Nephron (organoid): ENCODE data around the gene SIRT5.

Experiments
- H3K27ac Mint-ChIP-seq, 3 experiments: 2 replicates each; pipeline ENCODE4 v1.8.0; 2020; ENCODE audit warnings: mixed read lengths in 3 of 3, mild to moderate bottlenecking in 2 of 3, moderate library complexity in 1 of 3
- H3K27me3 Mint-ChIP-seq: 2 replicates; pipeline ENCODE4 v1.8.0; 2021; ENCODE audit warnings: low read depth, mild to moderate bottlenecking, moderate library complexity, mixed read lengths
- H3K36me3 Mint-ChIP-seq: 2 replicates; pipeline ENCODE4 v1.8.0; 2020; ENCODE audit warnings: low read depth, mixed read lengths
- H3K4me1 Mint-ChIP-seq: 2 replicates; pipeline ENCODE4 v1.8.0; 2020; ENCODE audit warnings: mixed read lengths
- H3K4me3 Mint-ChIP-seq, 3 experiments: 2 replicates each; pipeline ENCODE4 v1.8.0; 2020; ENCODE audit warnings: mild to moderate bottlenecking in 3 of 3, mixed read lengths in 3 of 3, moderate library complexity in 2 of 3
- H3K9me3 Mint-ChIP-seq: 2 replicates; pipeline ENCODE4 v1.8.0; 2020; ENCODE audit warnings: mixed read lengths
- TF ChIP-seq, protein P1 (sequence below), 3 experiments: fragments of 200-600 bp; sonication (generic); IDR thresholded peaks; one replicate each; pipeline ENCODE4 v1.5.0; 2021; ENCODE audit warnings: antibody characterized with exemption in 3 of 3; ENCODE audit not compliant: unreplicated experiment in 3 of 3

The SIRT5 gene

DNA sequence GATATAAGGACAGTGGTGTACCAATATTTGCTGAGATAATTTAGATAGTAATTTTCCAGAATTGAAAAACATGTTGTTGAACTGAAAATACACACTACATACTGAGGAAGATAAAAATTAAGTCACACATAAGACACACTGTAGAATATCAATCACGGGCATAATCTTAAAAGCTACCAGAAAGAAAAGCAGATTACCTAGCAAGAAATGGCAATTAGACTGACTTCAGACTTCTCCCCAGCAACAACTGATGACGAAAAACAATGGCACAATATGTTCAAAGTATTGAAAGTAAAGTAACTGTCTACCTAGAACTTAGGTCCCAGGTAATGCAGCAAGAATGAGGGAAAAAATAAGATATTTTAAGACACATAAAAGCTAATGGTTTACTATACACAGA is 87.2 kb downstream of the SIRT5 start:
- TF ChIP-seq, protein P1, sequence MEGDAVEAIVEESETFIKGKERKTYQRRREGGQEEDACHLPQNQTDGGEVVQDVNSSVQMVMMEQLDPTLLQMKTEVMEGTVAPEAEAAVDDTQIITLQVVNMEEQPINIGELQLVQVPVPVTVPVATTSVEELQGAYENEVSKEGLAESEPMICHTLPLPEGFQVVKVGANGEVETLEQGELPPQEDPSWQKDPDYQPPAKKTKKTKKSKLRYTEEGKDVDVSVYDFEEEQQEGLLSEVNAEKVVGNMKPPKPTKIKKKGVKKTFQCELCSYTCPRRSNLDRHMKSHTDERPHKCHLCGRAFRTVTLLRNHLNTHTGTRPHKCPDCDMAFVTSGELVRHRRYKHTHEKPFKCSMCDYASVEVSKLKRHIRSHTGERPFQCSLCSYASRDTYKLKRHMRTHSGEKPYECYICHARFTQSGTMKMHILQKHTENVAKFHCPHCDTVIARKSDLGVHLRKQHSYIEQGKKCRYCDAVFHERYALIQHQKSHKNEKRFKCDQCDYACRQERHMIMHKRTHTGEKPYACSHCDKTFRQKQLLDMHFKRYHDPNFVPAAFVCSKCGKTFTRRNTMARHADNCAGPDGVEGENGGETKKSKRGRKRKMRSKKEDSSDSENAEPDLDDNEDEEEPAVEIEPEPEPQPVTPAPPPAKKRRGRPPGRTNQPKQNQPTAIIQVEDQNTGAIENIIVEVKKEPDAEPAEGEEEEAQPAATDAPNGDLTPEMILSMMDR (IDR thresholded peaks at IDR 0.05; ENCODE audit: unreplicated experiment in 3 of 3), result no peak
- peaks cover 2% of the 10 kb centered on the region for H3K36me3 Mint-ChIP-seq

DNA sequence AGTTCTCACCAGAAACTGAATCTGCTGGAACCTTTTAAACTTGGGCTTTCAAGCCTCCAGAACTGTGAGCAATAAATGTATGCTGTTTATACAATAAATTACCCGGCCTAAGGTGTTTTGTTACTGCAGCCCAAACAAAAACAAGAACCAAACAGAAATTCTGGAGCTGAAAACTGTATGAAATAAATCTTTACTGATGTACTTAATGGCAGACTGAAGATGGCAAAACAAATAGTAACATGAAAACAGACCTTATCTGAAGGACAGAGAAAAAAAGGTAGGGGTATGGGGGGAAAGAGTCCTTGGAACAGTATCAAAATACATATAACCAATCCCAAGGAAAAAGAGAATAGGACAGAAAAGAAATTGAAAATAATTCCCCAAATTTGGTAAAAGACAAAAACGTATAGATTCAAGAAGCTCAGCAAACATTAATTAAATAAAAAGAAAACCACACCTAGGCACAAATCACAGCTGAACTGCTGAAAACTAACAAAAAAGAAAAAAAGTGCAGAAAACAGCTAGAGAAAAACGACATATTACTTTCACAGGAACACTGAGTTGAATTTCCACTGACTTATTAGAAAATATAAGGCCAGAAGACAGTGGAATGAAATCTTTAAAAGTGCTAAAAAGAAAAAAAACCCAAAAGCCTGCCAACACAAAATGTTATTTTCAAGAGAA is 88.4 kb downstream of the SIRT5 start:
- Mint-ChIP-seq H3K4me3 (no peak overlapping the region), H3K27me3 (no peaks in the 10 kb centered on the region), H3K9me3 (peaks cover 4% of the 10 kb centered on the region), H3K4me1 (peaks cover 21% of the 10 kb centered on the region), H3K27ac (no peak overlapping the region), H3K36me3 (peaks cover 5% of the 10 kb centered on the region)
- TF ChIP-seq, protein P1 (IDR thresholded peaks at IDR 0.05; ENCODE audit: unreplicated experiment in 3 of 3), result no peak

More for the DNA sequence above, 87.2 kb downstream of the SIRT5 start:
- Mint-ChIP-seq H3K27me3 (no peaks in the 10 kb centered on the region), H3K9me3 (peaks cover 3% of the 10 kb centered on the region), H3K4me1 (peaks cover 24% of the 10 kb centered on the region), H3K4me3 (no peak overlapping the region), H3K27ac (no peak overlapping the region)

DNA sequence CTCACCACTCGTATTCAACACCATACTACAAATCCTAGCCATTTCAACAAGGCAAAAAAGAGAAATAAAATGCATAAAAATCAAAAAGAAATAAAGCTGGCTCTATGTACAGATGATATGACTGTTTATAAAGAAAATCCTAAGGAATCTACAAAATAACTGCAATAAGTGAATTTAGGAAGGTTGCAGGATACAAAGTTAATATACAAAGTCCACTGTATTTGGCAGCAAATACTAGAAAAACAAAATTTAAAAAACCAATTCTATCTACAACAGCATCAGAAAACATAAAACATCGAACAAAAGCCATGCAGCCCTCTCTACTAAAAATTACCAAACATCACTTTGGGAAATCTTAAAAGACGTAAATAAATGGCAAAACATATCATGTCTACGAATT is 89.6 kb downstream of the SIRT5 start:
- peaks cover 15% of the 10 kb centered on the region for H3K36me3 Mint-ChIP-seq
- H3K9me3 Mint-ChIP-seq, result peaks cover 11% of the 10 kb centered on the region
- H3K4me3 Mint-ChIP-seq, result no peak overlapping the region
- H3K27ac Mint-ChIP-seq, result no peak overlapping the region
- no peaks in the 10 kb centered on the region for H3K27me3 Mint-ChIP-seq
- TF ChIP-seq, protein P1 (IDR thresholded peaks at IDR 0.05; ENCODE audit: unreplicated experiment in 3 of 3), result no peak
- peaks cover 19% of the 10 kb centered on the region for H3K4me1 Mint-ChIP-seq
